ENCODE data around the gene UNC45A. TPM values are rescaled to one million over a fixed set of nuclear protein-coding genes. Genes with fewer than 3 reads are reported as not detected.

UNC45A gene
- total and polyA plus RNA-seq, 2 donors (not counting 1 experiment from before 2014, with no cell fraction given), result 56.3 to 79.0 TPM

GRCh38 chr15:90915216-90915807 lies 19.8 kb upstream of the UNC45A start:
- ATAC-seq (ENCODE audit: low read depth), result no peak
- intact Hi-C loops (cut with micrococcal nuclease), result no loop called here
- no peak overlapping the region for H2AFZ ChIP-seq (ENCODE audit: insufficient read depth, low read depth, low read length, poor library complexity, severe bottlenecking)
- H3K27ac ChIP-seq (ENCODE audit: low read length in 2 of 2), result no peak overlapping the region
- peak overlapping the region; percentile 6 for H3K27ac Mint-ChIP-seq
- H3K4me2 ChIP-seq (replicated peaks; ENCODE audit: low read depth, low read length, poor library complexity, severe bottlenecking), result no peak overlapping the region
- H4K20me1 ChIP-seq (ENCODE audit: control insufficient read depth, insufficient read depth, low read length, poor library complexity, severe bottlenecking), result no peaks in the 10 kb centered on the region
- POLR2A ChIA-PET, result no interaction called here
- H3K4me3 ChIP-seq (ENCODE audit: control extremely low read depth in 1 of 5, extremely low read depth in 1 of 5, insufficient read depth in 1 of 5, low read depth in 2 of 5, low read length in 4 of 5), result peak overlapping the region in 1 of 5 experiments; percentile 7
- H3K4me3 Mint-ChIP-seq, result no peak overlapping the region
- peaks cover 0 to 11% of the 10 kb centered on the region in 2 donors for H3K4me1 ChIP-seq (ENCODE audit: control insufficient read depth in 2 of 2, insufficient read depth in 2 of 2, low read length in 2 of 2)
- DNase-seq, result no peak
- no peaks in the 10 kb centered on the region for H3K9me3 ChIP-seq (ENCODE audit: control extremely low read depth in 1 of 3, control insufficient read depth in 2 of 3, insufficient read depth in 1 of 3, low read length in 2 of 3)
- H3K27me3 Mint-ChIP-seq, result no peaks in the 10 kb centered on the region
- TF ChIP-seq EZH2 (IDR thresholded peaks at IDR 0.05; ENCODE audit: borderline replicate concordance, insufficient read depth, low read depth, low read length, poor library complexity, severe bottlenecking), result no peak
- no peak for TF ChIP-seq CTCF (IDR thresholded peaks at IDR 0.05)
- no peaks in the 10 kb centered on the region for H3K79me2 ChIP-seq (ENCODE audit: control insufficient read depth, insufficient read depth, low read length)
- peaks cover 1 to 92% of the 10 kb centered on the region in 2 experiments for H3K36me3 ChIP-seq (replicated peaks in 1 of 2; ENCODE audit: control extremely low read depth in 1 of 2, control insufficient read depth in 1 of 2, extremely low read depth in 1 of 2, insufficient read depth in 2 of 2, low read length in 1 of 2)
- no peaks in the 10 kb centered on the region for H3K27me3 ChIP-seq (replicated peaks in 1 of 4; ENCODE audit: control extremely low read depth in 1 of 4, control insufficient read depth in 3 of 4, insufficient read depth in 4 of 4, low read length in 3 of 4)
- no peaks in the 10 kb centered on the region for H3K9me3 Mint-ChIP-seq (ENCODE audit: insufficient read depth)
- CTCF ChIA-PET, result interaction anchor here (0.8 kb wide), 1 partner anchor 41 kb away, joined by 4 read pairs; no protein-coding TSS in a partner anchor
- 57% methylated on average over 4 of the region's 7 CpGs for WGBS (ENCODE audit: insufficient coverage)
- peaks cover 10% of the 10 kb centered on the region for H3K4me1 Mint-ChIP-seq
- H3K9ac ChIP-seq (ENCODE audit: low read length), result no peak overlapping the region

- intact Hi-C loops (cut with micrococcal nuclease), result no loop called here
- TF ChIP-seq EZH2 (IDR thresholded peaks at IDR 0.05; ENCODE audit: borderline replicate concordance, insufficient read depth, low read depth, low read length, poor library complexity, severe bottlenecking) (no peak), CTCF (IDR thresholded peaks at IDR 0.05) (no peak)
- Histone ChIP-seq H3K9ac (ENCODE audit: low read length) (no peak overlapping the region), H2AFZ (ENCODE audit: insufficient read depth, low read depth, low read length, poor library complexity, severe bottlenecking) (peak overlapping the region; percentile 2), H3K4me3 (ENCODE audit: control extremely low read depth in 1 of 5, extremely low read depth in 1 of 5, insufficient read depth in 1 of 5, low read depth in 2 of 5, low read length in 4 of 5) (no peak overlapping the region), H3K4me2 (replicated peaks; ENCODE audit: low read depth, low read length, poor library complexity, severe bottlenecking) (no peak overlapping the region), H3K27me3 (replicated peaks in 1 of 4; ENCODE audit: control extremely low read depth in 1 of 4, control insufficient read depth in 3 of 4, insufficient read depth in 4 of 4, low read length in 3 of 4) (no peaks in the 10 kb centered on the region), H3K4me1 (ENCODE audit: control insufficient read depth in 2 of 2, insufficient read depth in 2 of 2, low read length in 2 of 2) (peaks cover 0 to 11% of the 10 kb centered on the region in 2 donors), H3K27ac (ENCODE audit: low read length in 2 of 2) (no peak overlapping the region), H3K79me2 (ENCODE audit: control insufficient read depth, insufficient read depth, low read length) (no peaks in the 10 kb centered on the region), H4K20me1 (ENCODE audit: control insufficient read depth, insufficient read depth, low read length, poor library complexity, severe bottlenecking) (no peaks in the 10 kb centered on the region), H3K9me3 (ENCODE audit: control extremely low read depth in 1 of 3, control insufficient read depth in 2 of 3, insufficient read depth in 1 of 3, low read length in 2 of 3) (no peaks in the 10 kb centered on the region), H3K36me3 (replicated peaks in 1 of 2; ENCODE audit: control extremely low read depth in 1 of 2, control insufficient read depth in 1 of 2, extremely low read depth in 1 of 2, insufficient read depth in 2 of 2, low read length in 1 of 2) (peaks cover 2 to 92% of the 10 kb centered on the region in 2 experiments)
- Mint-ChIP-seq H3K27me3 (no peaks in the 10 kb centered on the region), H3K9me3 (ENCODE audit: insufficient read depth) (no peaks in the 10 kb centered on the region), H3K4me1 (peaks cover 10% of the 10 kb centered on the region), H3K27ac (peak overlapping the region; percentile 80), H3K4me3 (no peak overlapping the region)
- POLR2A ChIA-PET, result no interaction called here
- CTCF ChIA-PET, result interaction anchor here (0.8 kb wide), 1 partner anchor 40 kb away, joined by 4 read pairs; no protein-coding TSS in a partner anchor
- 58% methylated on average over 24 of the region's 25 CpGs for WGBS (ENCODE audit: insufficient coverage)
- no peak for ATAC-seq (ENCODE audit: low read depth)
- DNase-seq, result no peak
Measured at GRCh38 chr15:90915808-90916440, 19.2 kb upstream of the UNC45A start.
